HT1080 (cell line): ENCODE data around the gene RGS16. TPM values are rescaled to one million over a fixed set of nuclear protein-coding genes. Genes with fewer than 3 reads are reported as not detected.

Experiments
- DNase-seq: peaks from one replicate; pipeline ENCODE4 v3.0.0-alpha.2; 2015; ENCODE audit warnings: low read depth
- total RNA-seq: library from RNA; depleted of rRNA; stranded (reverse); fragments of >200 nt; shearing (Covaris generic); gene quantifications from 2 replicates; pipeline ENCODE4 v1.2.3, GENCODE V29; 2014

RGS16 gene
- total RNA-seq, 1 experiment from 2014 or later, result not detected

GRCh38 chr1:182586380-182586779, 17.8 kb downstream of the RGS16 start:
- no peak for DNase-seq

DNA sequence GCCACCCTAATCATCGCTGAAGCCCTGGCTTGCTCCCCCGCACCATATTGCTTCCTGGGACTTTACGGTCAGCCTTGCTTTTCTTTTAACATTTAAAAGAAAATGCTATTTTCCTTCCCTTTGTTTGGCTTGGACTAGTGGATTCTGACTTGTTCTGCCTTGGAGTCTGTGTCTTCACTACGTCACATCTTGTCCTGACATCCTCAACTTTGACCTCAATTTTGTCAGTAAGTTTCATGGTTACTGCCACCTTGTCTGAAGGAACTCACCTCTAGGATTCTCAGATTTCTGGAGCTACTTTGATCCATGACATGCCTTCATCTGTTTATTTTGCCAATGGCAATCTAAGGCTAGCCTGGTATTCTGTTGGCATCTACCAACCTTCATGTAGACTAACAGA, 19.4 kb downstream of the RGS16 start:
- DNase-seq, result no peak

- no peak for DNase-seq
Observed at GRCh38 chr1:182580736-182581135, 23.5 kb downstream of the RGS16 start.

- DNase-seq, result peak; percentile 41
Observed at GRCh38 chr1:182575540-182576149, 28.5 kb downstream of the RGS16 start.

- DNase-seq, result no peak
Observed at GRCh38 chr1:182574156-182574555, 30.0 kb downstream of the RGS16 start.

- DNase-seq, result no peak
Observed at GRCh38 chr1:182570611-182570970, 33.6 kb downstream of the RGS16 start.

DNA sequence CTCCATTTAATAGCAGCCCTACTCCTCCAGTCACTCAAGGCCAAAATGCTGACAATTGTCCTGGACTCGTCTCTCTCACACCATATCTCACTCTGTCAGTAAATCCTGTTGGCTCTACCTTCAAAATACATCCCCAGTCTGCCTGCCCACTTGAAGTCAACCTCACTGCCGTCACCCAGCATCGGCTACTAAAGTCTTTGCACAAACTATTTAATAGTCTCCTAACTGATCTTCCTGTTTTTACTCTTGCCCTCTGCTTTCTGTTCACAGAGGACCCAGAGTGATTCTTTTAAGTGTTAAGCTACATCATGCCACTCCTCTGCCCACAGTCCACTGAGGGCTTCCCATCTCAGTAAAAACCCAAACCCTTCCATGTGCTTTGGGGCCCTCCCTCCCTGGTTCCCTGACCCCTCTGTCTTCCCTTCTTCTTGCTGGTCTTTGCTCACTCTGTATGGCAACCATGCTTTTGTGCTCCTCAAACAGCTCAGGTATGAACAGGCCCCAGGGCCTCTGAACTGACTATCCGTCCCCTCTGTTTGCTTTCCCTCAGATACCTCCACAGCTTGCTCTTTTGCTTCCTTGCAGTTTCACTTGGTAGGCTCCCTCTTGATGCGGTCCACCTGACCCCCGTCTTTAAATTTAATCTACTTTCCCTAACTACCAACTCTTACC, 34.1 kb downstream of the RGS16 start:
- DNase-seq, result no peak

DNA sequence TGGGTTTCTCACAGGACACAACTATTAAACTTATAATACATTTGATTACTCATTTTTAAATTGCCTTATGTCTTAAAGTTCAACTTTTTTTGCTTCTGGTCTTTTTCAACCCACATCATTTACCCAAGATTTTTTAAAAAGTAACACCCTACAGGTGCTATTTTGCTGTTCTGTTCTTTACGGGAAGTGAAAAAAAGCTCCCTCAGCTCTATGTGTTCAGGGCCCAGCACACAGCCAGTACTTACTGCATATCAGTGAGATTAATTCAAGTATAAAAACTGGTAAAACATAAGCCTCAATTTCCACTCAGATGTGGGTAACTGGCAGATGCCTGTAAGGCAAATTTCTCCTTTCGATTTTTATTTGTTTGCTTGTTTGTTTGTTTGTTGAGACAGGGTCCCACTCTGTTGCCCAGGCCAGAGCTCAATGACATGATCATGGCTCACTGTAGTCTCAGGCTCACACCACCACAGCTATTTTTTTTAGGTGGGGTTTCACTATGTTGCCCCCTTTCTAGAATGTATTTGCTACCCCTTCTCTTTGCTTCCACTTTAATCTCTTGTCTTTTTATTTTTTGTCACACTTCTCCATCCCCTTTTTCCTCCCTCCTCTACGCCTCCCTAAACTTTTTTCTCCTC, 35.4 kb downstream of the RGS16 start:
- no peak for DNase-seq

DNA sequence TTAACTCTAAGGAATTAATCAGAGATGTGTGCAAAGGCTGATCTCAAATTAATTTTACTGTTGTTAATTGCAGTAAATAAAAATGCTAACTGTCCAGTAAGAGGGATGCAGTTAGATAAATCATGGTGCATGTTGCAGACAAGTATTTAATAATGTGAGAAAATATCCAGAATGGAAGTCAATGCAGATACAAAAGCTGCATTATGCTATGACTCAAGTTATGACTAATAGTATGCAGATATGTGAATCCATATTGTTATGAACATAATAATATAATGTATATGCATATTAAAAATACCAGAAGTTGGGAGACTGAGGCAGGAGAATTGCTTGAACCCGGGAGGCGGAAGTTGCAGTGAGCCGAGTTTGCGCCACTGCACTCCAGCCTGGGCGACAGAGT, 36.6 kb downstream of the RGS16 start:
- DNase-seq, result no peak

DNA sequence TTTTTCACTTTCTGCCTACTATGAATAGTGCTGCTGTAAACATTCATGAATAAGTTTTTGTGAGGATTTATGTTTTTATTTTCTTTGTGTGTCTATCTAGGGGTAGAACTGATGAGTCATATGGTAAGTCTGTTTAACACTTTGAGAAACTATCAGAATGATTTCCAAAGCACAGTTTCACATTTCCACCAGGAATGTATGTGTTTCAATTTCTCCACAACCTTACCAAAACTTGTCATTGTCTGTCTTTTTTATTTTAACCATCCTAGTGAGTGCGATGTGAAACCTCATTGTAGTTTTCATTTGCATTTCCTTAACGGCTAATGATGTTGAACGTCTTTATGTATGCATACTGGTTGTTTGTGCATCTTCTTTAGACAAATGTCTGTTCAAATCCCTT, 38.7 kb downstream of the RGS16 start:
- DNase-seq, result no peak

DNA sequence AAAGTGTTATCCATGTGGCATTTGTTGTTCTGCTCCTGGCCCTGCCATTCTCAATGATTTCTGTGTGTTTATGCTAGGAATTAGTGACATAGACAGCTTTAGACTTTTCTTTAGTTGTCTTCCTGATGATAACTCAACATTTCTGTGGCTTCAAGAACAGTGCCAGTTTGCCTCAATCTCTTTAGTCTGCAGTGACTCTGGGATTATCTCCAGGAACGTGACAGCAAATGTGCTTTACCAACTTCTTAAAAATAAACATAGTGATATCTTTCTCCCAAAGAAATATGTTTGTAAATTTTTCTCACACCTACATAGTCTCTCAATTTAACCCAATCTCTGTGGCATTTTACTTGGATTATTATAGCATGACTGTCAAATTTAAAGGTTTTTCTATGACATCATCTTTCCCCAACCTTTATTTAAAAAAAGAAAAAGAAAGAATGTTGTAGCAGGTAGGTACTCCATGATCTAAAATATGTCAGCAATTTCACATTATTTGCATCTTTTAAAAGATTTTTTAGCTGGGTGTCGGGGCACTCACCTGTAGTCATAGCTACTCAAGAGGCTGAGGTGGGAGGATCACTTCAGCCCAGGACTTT, 39.7 kb downstream of the RGS16 start:
- DNase-seq, result no peak

GRCh38 chr1:182563095-182563494, 41.1 kb downstream of the RGS16 start:
- no peak for DNase-seq

GRCh38 chr1:182561456-182561855, 42.7 kb downstream of the RGS16 start:
- DNase-seq, result peak; percentile 18

- DNase-seq, result no peak
Observed at GRCh38 chr1:182560392-182560984, 43.7 kb downstream of the RGS16 start.

DNA sequence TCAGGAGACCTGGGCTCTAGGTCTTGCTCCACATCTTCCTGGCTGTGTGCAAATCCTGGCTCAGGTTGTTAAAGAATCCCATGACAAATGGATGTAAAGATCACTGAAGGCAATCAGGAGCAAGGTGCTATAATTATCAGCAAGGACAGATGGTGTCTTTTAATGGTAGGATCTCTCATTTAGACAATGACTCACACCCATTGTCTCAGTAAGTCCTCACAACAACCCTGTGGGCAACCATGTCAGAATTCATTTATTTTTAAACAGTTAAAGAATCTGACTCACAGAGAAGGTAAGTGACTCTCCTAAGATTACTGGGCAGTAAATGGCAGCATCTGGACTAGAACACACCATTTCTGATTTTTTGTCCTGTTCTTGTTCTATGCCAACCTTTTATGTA, 47.9 kb downstream of the RGS16 start:
- peak; percentile 36 for DNase-seq

DNA sequence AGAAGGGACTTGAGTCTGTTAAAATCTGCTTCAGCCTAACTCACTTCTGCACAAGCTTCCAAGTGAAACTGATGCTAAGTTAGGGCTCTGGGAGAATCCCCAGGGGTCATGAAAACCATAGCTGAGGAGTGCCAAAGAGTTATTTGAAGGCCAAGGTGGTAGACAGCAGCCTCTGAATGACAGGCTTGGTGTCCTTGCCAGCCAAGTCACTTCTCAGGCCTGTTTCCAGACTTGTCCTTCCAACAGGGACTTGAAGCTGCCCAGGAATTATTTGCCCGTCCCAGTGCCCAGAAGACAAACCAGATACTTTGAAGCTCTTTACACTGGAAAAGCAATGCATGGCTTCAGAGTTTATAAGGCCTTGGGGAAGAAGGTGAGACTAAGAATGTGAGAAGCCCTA, 48.7 kb downstream of the RGS16 start:
- DNase-seq, result no peak

DNA sequence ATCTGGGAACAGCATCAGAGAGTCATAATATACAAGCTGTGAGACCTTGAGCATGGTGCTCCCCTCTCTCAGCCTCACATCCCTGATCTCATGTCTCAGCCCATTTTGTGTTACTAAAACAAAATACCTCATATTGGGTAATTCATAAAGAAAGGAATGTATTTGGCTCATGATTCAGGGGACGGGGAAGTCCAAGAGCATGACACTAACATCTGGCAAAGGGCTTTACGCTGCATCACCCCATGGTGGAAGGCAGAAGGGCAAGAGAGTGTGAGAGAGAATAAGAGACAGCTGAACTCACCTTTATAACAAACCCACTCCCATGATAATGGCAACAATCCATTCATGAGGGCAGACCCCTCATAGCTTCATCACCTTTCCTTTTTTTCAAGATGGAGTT, 51.7 kb downstream of the RGS16 start:
- DNase-seq, result no peak

GRCh38 chr1:182549811-182550210, 54.4 kb downstream of the RGS16 start:
- DNase-seq, result no peak

DNA sequence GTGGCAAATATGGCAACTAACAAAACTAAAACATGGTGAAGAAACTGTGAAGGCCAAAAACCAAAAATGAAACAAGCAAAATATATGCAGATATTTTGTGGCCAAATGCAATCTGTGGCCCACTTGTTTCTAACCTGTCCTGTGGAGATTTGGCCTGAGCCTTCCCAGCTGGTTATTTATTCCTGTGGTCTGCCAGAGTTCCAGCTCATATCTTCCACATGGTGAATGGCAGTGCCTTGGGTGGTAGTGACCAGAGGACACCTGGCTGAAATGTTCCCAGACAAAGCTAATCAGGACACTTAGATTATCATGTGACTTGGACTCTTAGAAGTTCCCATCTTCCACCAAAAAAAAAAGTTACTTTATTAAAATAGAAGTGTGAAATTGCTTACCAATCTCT, 54.8 kb downstream of the RGS16 start:
- no peak for DNase-seq
